Pulmonary artery endothelial cell (primary cell): ENCODE results near the gene NEGR1. TPM values are rescaled to one million over a fixed set of nuclear protein-coding genes. Genes with fewer than 3 reads are reported as not detected.
A peak's percentile ranks its signal among the peaks of the same experiment; 100 is the strongest.
"Not testable (repeated sequence)": the region's sequence is repeated elsewhere in the genome, so short reads cannot be mapped to it uniquely, and the experiment has no call there.

ENCODE experiments used
- DNase-seq: peaks from one replicate; pipeline ENCODE4 v3.0.0-alpha.2; 2011; ENCODE audit warnings: low read depth, low spot score
- total RNA-seq: library from RNA; depleted of rRNA; stranded (reverse); fragments of >200 nt; gene quantifications from 2 replicates; pipeline ENCODE4 v1.2.3, GENCODE V29; 2014

NEGR1 gene
- total RNA-seq, result 12.4 and 13.3 TPM in 2 replicates

- peak; percentile 71 for DNase-seq
Observed at GRCh38 chr1:72282271-72283021, at the start of gene NEGR1. NEGR1 (minus strand) TSS chr1:72282539.

GRCh38 chr1:72326494-72326893, 44.2 kb upstream of the NEGR1 start:
- DNase-seq, result no peak

- DNase-seq, result no peak
Observed at GRCh38 chr1:72324451-72324850, 42.1 kb upstream of the NEGR1 start.

GRCh38 chr1:72322910-72323309, 40.6 kb upstream of the NEGR1 start:
- DNase-seq, result no peak

- no peak for DNase-seq
Observed at GRCh38 chr1:72296501-72296900, 14.2 kb upstream of the NEGR1 start.

- DNase-seq, result no peak
Observed at GRCh38 chr1:72288886-72289285, 6.5 kb upstream of the NEGR1 start.

GRCh38 chr1:72286401-72286800, 4.1 kb upstream of the NEGR1 start:
- no peak for DNase-seq

GRCh38 chr1:72285074-72285425, 2.7 kb upstream of the NEGR1 start:
- DNase-seq, result no peak

- no peak for DNase-seq
Observed at GRCh38 chr1:72284348-72285073, 2.2 kb upstream of the NEGR1 start.

GRCh38 chr1:72284084-72284347, 1.7 kb upstream of the NEGR1 start:
- no peak for DNase-seq

GRCh38 chr1:72283307-72284083, 1.2 kb upstream of the NEGR1 start:
- DNase-seq, result no peak

GRCh38 chr1:72283022-72283306, 625 bp upstream of the NEGR1 start:
- no peak for DNase-seq

GRCh38 chr1:72281637-72282270, 585 bp downstream of the NEGR1 start:
- no peak for DNase-seq

- DNase-seq, result no peak
Observed at GRCh38 chr1:72281144-72281543, 1.2 kb downstream of the NEGR1 start.

- DNase-seq, result no peak
Observed at GRCh38 chr1:72280711-72281110, 1.6 kb downstream of the NEGR1 start.

GRCh38 chr1:72280131-72280530, 2.2 kb downstream of the NEGR1 start:
- DNase-seq, result no peak

- no peak for DNase-seq
Observed at GRCh38 chr1:72278461-72278860, 3.9 kb downstream of the NEGR1 start.

GRCh38 chr1:72271555-72272085, 10.7 kb downstream of the NEGR1 start:
- no peak for DNase-seq

GRCh38 chr1:72262735-72263134, 19.6 kb downstream of the NEGR1 start:
- no peak for DNase-seq

GRCh38 chr1:72253132-72253531, 29.2 kb downstream of the NEGR1 start:
- no peak for DNase-seq

- DNase-seq, result no peak
Observed at GRCh38 chr1:72241397-72241796, 40.9 kb downstream of the NEGR1 start.

- not testable (repeated sequence) for DNase-seq
Observed at GRCh38 chr1:72235931-72236330, 46.4 kb downstream of the NEGR1 start.
